Measurements from ENCODE around the gene SFXN5.

DNA sequence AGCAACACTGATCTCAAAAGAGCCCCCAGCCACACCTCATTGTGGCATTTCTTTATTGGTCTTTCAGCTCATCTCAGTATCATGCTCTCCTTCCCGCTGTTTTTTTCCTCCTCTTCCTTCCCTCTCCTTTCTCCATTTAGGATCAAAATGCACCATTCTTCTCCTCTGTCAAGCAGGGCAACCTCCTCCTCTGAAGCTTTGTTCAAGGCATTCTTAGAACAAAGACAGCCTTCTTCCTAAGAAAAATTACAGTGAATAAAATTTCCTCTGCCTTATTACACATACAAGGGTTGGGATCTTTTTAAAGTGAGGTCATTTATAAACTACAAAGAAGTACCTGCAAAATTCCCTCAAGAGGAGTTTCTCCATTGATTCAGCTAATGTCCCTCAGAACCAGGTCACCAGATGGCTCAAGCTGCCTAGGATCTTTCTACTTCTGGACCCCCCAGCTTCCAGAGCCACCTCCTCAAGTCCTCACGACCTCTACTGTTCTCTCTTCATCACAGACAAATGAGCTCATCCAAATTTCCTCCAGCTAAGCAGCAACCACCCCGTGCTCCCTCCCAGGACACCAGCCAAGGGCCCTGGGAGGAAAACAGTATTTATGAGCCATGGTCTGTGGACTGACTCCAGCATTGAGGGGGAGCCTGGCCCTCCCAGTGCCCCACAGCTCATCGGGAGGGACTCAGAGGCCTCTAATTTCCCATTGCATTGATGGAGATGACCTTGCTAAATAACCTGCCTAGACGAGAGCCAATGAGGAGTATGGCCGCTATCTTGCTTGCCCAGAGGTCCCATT is 18.0 kb downstream of the SFXN5 start:
- no peak for TF ChIP-seq EZH2phosphoT487 (IDR thresholded peaks at IDR 0.05; ENCODE audit: insufficient read depth, low read depth)
- no peak for TF ChIP-seq EZH2 (IDR thresholded peaks at IDR 0.05; ENCODE audit: insufficient read depth, poor library complexity, severe bottlenecking)
